NAMALWA (cell line): ENCODE measurements around the gene TBC1D10A.

Experiments used
- DNase-seq: peaks from one replicate; pipeline ENCODE4 v3.0.0-alpha.2; 2015; ENCODE audit warnings: low spot score

Gene TBC1D10A

DNA sequence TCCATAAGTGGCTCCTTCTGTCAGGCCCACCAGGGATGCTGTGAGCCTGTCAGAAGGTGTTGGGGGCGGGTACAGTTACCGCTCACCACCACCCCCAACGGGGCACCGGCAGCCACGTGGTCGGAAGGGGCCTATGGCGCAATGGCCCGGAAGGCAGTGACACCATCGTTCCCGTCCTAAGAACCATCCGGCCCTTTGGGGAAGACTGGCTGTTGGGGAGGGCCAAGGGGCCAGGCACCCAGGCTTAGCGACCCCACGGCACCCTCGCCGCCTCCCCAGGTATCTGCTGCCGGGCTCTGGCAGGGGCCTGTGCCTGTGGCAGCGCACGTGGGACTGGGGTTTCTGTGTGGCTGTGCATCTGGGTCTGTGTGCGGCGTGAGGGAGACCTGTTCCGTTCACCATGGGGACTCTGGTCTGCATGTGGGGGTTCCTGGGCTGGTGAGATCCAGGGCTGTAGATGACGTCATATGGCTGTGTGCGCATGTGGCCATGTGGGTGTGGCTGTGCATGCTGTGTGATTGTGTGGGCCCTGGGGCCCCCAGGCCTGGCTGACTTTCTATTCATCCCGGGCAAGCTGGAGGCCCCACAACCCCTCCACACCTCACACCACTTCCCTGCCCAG lies 60.8 kb downstream of the TBC1D10A start:
- peak; percentile 81 for DNase-seq

DNA sequence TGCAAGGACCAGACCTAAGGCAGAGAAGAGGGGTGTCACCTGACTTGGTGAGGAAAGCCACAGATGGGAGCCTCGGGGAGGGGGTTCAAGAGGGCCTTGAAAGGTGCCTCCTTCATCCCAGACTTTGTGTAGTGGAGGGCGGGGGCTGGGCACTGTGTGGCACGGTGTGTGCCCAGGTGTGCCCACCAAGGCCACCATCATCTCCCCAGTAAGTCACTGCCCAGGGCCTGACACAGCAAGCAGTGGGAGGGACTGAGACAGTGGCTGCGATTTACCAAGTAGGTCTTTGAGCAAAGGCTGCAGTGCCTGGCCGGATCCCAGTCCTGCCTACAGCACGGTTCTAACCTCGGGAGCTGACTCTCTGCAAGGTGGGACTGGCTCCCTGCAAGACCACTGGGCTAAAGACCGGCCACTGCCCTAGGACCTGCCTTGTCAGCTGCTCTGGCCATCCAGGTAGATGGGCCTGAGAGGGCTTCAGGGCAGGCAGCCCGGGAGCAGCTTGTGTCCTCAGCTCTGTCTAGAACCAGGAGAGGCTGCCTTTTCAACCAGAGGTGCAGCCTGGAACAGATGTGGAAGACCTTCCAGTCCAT lies 61.5 kb downstream of the TBC1D10A start:
- no peak for DNase-seq

DNA sequence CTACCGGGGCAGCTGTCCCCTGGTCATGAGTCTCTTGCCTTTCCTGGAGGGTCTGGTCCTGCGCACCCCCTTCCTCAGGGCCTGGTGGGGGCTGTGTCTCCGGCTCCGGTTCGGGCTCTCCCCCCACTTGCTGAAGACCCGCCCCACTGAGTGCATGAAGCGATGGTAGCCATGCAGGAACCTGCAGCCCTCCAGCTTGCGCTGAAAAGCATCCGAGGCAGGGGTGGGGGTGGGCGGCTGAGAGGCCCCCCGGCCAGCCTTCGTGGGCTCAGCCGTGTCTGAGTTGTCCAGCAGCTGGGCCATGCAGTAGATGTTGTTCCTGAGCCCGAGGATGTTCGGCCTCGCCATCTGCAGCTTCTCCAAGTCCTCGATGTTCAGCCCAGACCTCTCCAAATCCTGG lies 62.9 kb downstream of the TBC1D10A start:
- no peak for DNase-seq

DNA sequence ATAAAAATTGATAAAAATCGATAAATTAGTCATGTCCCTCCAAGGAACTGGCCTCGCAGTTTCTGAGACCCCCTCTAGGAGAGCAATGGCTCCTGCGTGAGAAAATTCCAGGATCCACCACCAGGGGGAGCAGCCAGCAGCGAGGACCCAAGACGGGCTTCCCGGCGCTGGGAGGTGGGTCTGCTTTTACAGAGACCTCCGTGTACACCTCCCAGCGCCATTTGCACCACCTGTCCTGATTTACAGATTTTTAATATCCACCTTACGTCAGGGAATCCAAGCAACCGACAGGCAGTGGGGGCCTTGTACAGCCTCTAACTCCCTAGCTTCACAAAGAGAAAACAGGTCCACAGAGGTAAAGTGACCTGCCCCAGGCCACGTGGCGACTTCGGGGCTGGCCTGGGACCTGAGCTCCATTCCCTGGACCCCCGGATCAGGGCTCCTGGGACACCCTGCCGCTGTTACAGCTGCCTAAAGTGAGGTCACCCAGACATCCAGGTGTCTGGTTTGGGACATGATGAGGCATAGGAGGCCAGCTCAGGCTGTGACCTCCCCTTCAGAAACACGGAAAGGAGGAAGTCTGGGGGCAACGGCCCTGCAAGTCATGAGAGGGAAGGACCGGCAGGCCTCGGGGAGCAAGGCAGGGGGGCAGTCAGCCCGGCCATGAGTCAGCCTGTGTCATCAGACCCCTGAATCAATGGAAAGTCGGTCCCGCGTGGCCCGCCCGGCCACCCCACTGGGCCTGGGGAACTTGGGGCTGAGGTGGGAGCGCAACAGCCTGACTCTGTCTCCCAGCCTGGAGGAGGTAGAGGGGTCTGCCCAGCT lies 63.6 kb downstream of the TBC1D10A start:
- peak; percentile 83 for DNase-seq

DNA sequence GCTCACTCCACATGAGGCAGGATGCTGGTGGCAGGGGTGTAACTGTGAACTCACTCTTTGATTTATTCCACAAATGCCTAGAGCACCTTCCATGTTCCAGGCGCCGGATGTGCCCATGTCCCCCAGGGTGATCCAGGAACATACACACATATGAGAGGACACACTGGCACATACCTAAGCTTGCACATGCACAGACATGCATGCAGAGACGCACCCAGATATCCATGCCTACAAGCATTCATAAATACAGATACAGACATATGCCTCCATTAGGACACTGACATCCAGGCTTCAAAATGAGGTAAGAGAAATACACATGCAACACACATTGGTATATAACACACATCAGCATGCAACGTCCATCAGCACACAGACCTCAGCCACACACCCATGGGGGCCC lies 64.6 kb downstream of the TBC1D10A start:
- DNase-seq: no peak

DNA sequence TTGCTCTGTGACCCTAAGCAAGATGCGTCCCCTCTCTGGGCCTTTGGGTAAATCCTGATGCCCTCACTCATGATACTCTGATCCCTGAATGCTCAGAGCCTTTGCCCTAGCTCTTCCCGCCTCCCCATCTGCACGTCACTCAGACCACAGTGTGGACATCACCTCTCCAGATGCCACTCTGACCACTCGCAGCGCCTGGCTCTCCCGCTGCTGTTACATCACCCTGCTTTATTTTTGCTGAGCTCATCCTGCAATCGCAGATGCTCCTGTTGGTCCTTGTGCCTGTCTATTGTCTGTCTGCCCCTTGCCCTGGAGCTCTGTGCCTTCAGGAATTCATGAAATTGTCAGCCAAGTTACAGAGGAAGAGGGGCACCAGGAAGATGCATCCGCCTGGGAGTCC lies 65.6 kb downstream of the TBC1D10A start:
- no peak for DNase-seq

DNA sequence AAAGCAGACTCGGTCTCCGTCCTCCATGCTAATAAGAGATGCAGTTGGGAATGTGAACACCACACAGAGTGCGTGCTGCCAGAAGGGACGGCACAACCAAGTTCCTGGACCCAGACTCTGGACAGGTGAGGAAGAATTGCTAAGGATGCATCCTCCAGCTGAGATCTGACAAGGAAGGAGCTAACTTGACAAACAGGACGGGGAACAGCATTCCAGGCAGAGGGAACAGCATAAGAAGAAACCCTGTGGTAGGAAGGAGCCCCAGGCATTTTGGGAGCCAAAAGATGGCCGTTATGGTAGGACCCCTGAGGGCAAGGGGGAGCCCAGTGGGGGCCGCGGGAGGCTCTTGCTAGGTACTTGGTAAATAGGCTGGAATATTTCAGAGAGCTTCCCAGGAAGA lies 66.1 kb downstream of the TBC1D10A start:
- no peak for DNase-seq

DNA sequence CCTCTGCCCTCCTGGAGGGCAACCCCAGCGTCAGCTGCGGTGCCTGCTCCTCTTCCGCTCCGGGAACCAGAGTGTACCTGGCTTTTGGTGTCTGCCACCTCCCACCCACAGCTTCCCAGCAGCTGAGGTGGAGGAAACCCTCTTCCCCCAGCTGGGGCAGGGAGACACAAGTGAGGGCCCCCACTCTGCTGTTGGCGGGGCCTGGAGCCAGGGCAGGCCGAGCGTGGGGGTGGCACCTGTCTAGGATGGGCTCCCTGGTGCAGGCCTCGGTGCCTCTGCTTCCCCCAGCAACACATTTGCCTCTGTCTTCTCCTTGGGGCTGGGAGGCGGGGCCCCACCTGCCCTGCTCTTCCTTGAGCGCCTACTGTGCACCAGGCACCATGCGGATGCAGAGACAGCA lies 66.5 kb downstream of the TBC1D10A start:
- DNase-seq: no peak

DNA sequence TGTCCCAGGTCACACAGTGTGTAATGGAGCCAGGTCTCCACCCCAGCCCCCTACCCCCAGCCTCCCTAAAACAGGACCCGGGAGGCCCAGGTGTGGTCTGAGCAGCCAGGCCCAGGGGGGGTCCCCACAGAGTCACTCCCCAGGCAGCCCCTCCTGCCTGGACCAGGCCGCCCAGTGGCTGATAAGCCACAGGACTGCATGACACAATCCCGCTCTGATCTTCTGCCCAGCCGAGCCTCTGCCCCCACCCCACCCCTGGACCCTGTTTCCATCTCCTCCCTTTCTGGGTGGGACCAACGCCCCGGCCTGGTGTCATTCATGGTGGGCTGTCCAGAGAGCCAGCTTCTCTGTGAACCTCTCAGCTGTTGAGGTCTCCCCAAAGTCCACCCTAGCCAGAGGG lies 72.4 kb downstream of the TBC1D10A start:
- DNase-seq: no peak

DNA sequence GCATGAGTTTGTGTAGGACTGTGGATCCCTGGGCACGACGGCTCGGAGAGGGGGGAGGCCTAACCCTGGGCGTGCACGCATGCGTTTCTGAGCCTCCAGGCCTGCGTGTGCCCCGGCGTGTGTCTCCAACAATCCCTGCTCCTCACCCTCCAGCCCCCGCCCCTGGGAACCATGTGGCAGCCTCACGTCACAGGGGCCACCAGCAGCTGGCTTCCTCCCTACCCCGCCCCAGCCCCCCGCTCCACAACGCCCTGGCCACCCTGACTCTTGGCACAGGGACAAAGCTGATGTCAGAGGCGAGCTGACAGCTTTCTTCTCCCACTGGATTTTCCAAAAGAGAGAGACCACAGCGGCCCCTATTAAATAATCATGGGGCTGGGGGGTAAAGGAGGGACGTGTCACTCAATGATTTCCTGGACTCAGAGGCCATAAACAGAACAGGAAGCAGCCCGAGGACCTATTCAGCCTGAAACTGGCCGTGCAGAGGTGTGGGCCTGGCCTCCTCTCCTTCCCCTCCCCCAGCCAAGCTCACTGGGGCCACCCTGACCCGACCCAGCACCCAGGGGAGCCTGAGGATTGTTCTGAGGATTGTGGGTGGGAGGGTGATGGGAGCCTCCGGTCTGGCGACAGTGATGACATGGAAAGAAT lies 73.4 kb downstream of the TBC1D10A start:
- no peak for DNase-seq

DNA sequence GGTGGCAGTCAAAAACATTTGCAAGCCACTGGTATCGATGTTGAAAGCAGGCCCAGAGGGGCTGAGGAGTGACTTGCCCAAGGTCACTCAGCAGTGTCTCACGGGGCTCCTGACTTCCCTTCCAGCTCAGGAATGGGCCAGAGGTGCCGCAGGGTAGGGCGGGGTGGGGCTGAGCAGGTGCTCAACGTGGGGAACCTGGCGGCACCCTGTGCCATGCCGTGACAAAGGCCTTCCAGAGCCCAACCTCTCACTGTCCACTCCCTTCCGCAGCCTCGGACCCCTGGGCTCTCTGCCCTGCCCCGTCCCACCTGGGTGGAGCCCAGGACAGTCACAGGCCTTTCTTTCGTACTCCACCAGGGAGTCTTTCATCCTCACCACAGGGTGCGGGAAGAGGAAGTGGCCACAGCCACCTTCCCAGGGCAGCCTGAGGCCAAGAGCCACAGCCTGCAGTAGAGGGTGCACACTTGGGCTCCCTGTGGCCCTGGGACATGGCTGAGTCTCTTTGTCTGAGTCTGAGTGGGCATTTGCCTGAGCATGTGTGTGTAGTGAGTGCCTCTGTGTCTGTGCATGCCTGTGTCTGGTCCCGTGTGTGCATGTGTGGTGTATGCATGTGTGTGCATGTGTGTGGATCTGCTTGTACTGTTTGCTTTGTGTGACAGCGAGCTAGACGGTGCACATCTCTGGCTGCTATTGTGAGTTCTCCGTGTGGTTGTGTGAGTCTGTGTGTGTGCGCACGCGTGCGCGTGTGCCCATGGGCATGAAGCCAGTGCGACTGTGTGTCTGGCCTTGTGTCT lies 74.1 kb downstream of the TBC1D10A start:
- DNase-seq: no peak

DNA sequence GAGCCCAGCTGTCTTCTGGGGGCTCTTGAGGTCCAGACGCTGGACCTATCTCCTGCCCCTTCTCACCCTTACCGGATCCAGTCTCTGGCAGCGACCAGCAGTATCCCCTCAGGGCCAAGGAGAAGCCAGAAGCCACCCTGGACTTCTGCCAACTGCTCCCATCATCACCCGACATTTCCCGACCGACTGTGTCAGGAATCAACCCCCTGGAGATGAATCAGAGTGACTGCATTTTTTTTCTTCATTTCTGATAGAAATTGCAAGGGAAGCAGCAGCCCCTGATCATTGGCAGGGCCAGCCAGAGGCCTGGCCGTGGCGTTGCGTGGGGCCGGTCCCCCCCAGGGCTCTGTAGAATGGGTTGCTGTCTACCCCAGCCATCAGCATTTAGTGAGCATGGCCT lies 75.0 kb downstream of the TBC1D10A start:
- DNase-seq: no peak

DNA sequence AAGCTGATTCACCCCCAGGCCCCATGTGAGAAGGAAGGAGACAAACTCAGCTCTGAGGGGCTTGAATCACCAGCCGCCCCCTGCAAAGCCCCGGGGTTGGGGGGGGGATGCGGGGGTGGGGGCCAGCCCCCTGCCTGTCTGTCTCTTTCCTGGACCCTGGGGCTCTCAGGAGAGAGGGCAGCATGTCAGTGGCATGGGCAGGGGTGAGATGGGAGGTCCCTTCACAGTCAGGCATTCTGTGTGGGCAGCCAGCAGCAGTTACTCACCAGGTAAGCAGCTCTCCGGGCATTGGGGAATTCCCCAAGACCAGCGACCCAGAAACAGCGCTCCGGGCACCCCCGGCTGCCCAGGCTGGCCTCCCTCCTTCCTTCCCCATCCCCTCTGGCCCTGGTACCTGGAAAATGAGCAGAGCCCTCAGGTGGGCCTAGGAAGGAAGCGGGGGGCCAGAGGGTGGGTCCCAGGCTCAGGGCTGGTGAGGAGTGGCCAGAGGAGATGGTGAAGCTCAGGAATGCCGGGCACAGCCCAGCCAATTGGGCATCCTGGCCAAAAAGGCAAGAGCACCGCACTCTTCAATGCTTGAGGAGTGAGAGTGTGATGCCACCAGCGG lies 76.0 kb downstream of the TBC1D10A start:
- DNase-seq: no peak

DNA sequence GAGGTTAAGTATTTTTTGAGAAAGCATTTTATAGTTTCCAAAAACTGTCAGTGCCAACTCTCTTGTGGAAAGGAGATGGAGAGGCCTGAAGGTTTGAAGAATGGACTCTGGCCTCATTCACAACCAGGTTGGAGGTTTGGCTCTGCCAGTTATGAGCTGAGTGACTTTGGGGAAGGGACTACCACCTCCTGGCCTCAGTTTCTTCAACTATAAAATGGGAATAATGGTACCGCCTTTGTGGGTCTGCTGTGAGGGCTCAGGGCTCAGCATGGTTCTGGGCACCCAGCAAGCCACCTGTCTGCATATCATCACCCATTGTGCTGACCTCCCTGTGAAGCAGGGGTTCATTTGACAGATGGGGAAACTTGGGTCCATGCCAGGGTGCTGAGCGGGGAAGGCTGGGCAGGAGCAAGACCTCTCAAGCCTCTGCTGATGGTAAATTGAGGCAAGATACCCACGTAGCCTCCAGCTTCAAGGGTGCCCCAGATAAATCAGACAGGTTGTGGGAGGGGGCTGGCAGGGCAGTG lies 76.6 kb downstream of the TBC1D10A start:
- no peak for DNase-seq

DNA sequence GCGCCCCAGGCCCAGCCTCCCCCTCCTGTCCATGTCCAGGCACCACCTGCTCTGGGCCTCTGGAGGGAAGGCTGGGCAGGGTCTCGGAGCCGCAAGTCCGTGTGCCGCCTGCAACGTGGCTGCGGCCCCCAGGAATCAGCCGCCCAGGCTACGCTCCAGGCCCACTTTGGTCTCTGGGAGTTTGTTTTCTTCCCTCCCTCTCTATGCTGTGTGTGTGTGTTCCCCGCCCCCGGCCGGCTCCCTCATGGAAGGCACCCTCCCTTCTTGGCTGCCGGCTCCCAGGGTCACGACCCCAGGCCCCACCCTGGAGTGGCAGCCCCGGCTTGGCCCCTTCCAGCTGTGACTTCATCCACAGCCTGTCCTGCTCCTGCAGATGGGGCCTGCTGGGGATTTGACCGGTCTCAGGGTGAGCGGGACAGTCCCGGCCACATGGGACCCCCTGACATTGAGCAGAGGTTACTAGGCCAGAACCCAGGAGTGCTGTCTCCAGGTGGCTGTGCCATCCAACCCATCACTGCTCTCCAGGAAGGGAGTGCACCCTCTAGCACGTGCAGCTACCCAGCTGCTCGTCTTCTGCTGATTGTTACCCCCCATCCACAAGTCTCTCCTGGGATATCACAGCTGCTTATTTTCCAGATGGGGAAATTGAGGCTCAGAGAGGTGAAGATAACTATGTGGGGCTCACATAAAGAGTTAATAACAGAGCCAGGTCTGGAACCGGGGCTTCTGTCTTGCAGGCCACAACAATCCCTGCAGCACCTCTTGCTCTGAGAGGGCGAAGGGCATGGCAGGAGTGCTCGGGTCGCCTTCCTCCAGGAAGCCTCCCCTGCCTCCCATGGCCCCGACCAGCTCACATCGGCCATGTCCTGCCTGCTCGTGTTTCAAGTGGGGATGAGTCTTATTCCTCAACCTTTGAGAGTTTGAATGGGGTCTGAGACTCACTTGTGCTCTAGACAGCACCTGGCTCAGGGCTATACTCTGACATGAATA lies 77.4 kb downstream of the TBC1D10A start:
- no peak for DNase-seq

DNA sequence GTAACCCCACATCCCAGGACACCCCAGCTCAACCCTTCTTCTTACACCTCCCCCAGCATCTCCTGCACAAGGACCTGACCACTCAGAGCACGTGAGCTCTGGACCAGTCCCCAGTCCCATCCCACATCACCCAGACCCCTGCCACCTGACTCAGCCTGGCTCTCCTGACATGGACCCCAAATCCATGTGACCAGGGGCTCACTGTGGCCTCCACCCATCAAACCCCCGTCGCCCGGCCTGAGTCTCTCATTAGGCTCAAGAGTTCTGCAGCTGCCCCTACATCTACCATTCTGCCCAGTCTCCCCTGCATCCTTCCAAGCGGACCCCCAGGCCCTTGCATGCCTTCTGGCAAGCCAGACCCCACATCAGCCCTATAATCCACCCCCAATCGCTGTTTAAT lies 78.3 kb downstream of the TBC1D10A start:
- no peak for DNase-seq

DNA sequence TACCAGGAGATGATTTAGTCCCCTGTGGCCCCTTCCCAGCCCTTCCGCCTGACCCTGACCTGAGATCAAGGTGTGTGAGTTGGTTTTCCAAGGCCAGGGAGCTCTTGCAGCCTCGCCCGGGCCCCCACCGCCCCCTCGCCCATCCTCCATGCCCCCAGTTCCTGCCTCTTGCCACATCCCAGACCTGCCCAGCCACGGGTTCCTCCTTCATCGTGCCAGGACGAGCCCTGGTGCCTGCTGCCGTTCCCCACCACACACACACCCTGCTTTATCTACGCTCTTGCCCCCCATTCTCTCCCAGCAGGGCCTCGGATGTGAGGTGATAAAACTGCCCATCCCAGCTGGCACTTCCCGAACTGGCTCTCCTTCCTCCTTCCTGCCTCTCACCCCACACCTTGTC lies 78.8 kb downstream of the TBC1D10A start:
- no peak for DNase-seq

DNA sequence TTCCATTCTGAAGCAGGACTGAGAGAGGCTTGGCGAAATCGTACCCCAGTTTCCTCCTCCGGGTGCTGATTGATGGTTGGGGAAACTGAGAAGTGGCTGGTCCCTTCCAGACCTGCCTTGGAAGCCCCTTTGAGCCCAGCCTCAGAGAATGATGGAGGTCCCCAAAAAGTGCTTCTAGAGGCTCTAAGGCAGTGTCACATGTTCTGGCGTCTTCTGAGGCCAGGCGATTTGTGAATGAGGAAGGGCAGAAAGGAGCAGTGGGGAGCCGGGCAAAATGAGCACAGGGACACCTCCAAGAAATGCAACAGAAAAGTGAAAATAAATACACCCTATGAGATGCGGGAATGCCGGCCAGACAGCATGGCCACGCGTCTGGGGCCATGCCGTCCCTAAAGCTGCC lies 79.2 kb downstream of the TBC1D10A start:
- no peak for DNase-seq

DNA sequence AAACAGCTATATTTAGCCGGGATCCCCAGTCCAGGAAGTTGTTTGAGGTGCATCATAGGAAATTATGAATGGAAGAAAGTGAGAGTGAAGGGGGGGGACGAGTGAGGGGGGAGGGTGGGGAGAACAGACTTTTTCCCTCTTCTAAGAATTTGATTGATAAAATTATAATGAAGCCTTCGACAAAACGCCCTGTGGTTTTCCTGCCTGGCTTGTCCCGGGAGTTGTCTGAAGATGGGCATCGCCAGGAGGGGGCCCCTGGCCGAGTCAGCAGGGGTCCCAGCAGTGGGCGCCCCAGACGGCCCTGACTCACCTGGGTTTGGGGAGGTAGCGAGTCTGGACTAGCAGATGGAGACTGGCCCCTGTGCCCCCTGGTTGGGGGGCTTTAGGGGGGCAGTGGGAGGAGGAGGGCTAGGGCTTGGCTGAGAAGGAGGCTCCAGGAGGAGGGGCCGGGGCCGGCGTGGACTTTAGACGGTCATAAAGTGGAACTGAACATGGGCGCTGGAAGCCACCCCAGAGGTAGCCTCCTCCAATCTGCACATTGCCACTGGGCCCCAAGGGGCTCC lies 79.8 kb downstream of the TBC1D10A start:
- DNase-seq: no peak
